Neural cell (in vitro differentiated cells): ENCODE results near the gene H1-8.

ENCODE experiments used
- EZH2 ChIP-seq: fragments of 200-600, 300-800 bp; shearing (Covaris generic), sonication (generic); IDR thresholded peaks from 2 replicates; pipeline ENCODE4 v1.6.1; 2014; ENCODE audit warnings: antibody characterized with exemption, low read length, borderline replicate concordance, mild to moderate bottlenecking; ENCODE audit not compliant: insufficient read depth, poor library complexity, severe bottlenecking
- POLR2AphosphoS5 ChIP-seq: IDR thresholded peaks from 2 replicates; pipeline ENCODE4 v1.6.1; 2012
- SMC3 ChIP-seq: fragments of 450-650 bp; conservative IDR thresholded peaks from 2 replicates; pipeline ENCODE4 v1.6.1; 2014; ENCODE audit warnings: antibody characterized with exemption, mild to moderate bottlenecking, moderate library complexity; ENCODE audit not compliant: poor library complexity
- TF ChIP-seq, protein P1 (sequence below): fragments of 450-650 bp; IDR thresholded peaks from 2 replicates; pipeline ENCODE4 v1.5.1; 2014; ENCODE audit warnings: antibody characterized with exemption, mild to moderate bottlenecking, moderate library complexity; ENCODE audit not compliant: poor library complexity, severe bottlenecking

DNA sequence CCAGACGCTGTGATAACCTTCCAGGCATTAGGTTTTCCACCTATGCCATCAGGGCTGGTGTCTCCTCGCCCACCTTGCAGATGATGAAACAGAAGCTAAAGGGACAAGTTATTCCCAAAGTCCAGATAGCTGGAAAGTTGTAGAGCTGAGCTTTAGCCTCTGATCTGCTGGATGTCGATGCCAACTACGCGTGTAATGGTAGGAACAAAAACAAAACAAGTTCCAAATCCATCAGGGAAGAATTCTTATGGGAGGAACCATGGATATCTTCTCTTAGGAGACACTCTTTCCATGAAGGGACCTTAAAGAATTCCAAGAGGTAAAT is 42.7 kb upstream of the H1-8 start:
- TF ChIP-seq EZH2 (no peak), POLR2AphosphoS5 (no peak), SMC3 (no peak)
- TF ChIP-seq, protein P1, sequence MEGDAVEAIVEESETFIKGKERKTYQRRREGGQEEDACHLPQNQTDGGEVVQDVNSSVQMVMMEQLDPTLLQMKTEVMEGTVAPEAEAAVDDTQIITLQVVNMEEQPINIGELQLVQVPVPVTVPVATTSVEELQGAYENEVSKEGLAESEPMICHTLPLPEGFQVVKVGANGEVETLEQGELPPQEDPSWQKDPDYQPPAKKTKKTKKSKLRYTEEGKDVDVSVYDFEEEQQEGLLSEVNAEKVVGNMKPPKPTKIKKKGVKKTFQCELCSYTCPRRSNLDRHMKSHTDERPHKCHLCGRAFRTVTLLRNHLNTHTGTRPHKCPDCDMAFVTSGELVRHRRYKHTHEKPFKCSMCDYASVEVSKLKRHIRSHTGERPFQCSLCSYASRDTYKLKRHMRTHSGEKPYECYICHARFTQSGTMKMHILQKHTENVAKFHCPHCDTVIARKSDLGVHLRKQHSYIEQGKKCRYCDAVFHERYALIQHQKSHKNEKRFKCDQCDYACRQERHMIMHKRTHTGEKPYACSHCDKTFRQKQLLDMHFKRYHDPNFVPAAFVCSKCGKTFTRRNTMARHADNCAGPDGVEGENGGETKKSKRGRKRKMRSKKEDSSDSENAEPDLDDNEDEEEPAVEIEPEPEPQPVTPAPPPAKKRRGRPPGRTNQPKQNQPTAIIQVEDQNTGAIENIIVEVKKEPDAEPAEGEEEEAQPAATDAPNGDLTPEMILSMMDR, result no peak
